HepG2 (cell line): Measurements from ENCODE around the gene COL18A1. TPM values are rescaled to one million over a fixed set of nuclear protein-coding genes. Genes with fewer than 3 reads are reported as not detected.

ENCODE experiments used
- CEBPB ChIP-seq: IDR thresholded peaks from 2 replicates; pipeline ENCODE4 v1.6.1; 2011; ENCODE audit warnings: low read depth, low read length, improper control_type of control experiment, borderline replicate concordance
- DDIT3 ChIP-seq: sonication (generic); formaldehyde crosslinking; IDR thresholded peaks from 2 replicates; pipeline ENCODE4 v1.4.0; 2020; ENCODE audit warnings: mild to moderate bottlenecking, missing genetic modification reagents
- HOXA5 ChIP-seq: sonication (generic); formaldehyde crosslinking; IDR thresholded peaks from 2 replicates; pipeline ENCODE4 v1.4.0; 2020; ENCODE audit warnings: missing genetic modification reagents
- RBAK ChIP-seq: sonication (generic); formaldehyde crosslinking; IDR thresholded peaks from 2 replicates; pipeline ENCODE4 v1.5.1; 2020; ENCODE audit warnings: mild to moderate bottlenecking, missing genetic modification reagents
- SMAD9 ChIP-seq: sonication (generic); formaldehyde crosslinking; IDR thresholded peaks from 2 replicates; pipeline ENCODE4 v1.5.1; 2020; ENCODE audit warnings: mild to moderate bottlenecking, missing genetic modification reagents
- SNAI1 ChIP-seq: sonication (generic); formaldehyde crosslinking; IDR thresholded peaks from 2 replicates; pipeline ENCODE4 v1.5.0; 2020; ENCODE audit warnings: mild to moderate bottlenecking, missing genetic modification reagents, borderline replicate concordance
- YEATS2 ChIP-seq: sonication (generic); formaldehyde crosslinking; IDR thresholded peaks from 2 replicates; pipeline ENCODE4 v1.4.0; 2020; ENCODE audit warnings: missing genetic modification reagents, borderline replicate concordance
- ZFP82 ChIP-seq: sonication (generic); formaldehyde crosslinking; IDR thresholded peaks from 2 replicates; pipeline ENCODE4 v1.5.1; 2020; ENCODE audit warnings: mild to moderate bottlenecking, missing genetic modification reagents, borderline replicate concordance
- ZNF317 ChIP-seq: sonication (generic); formaldehyde crosslinking; IDR thresholded peaks from 2 replicates; pipeline ENCODE4 v1.5.0; 2020; ENCODE audit warnings: mild to moderate bottlenecking, missing genetic modification reagents
- ZNF703 ChIP-seq: sonication (generic); formaldehyde crosslinking; IDR thresholded peaks from 2 replicates; pipeline ENCODE4 v1.5.1; 2020; ENCODE audit warnings: missing genetic modification reagents, mild to moderate bottlenecking, moderate library complexity, borderline replicate concordance
- ZNF792 ChIP-seq: IDR thresholded peaks from 2 replicates; pipeline ENCODE4 v1.6.1; 2016
- ZNF878 ChIP-seq: sonication (generic); formaldehyde crosslinking; IDR thresholded peaks from 2 replicates; pipeline ENCODE4 v1.8.1; 2023; ENCODE audit warnings: mild to moderate bottlenecking, missing genetic modification reagents, moderate library complexity
- polyA plus RNA-seq, 8 experiments: library from polyadenylated mRNA; depleted of rRNA in 3 of 8; stranded (reverse) in 7 of 8; unstranded in 1 of 8; fragments of >200 nt; fragmentation: Illumina TruSeq in 4 of 8; extraction: Trizol in 4 of 8; gene quantifications; 2 replicates each; pipeline versions ENCODE4 v1.2.1 to v1.2.3, GENCODE V29; 2011 to 2016; ENCODE audit warnings: low read depth in 4 of 8, missing spikeins in 1 of 8, mixed read lengths in 1 of 8; ENCODE audit not compliant: insufficient read depth in 1 of 8
- total RNA-seq, 5 experiments: library from RNA; depleted of rRNA; stranded (reverse); fragments of >200 nt; fragmentation: Illumina TruSeq; extraction: Trizol; gene quantifications; 2 replicates each; pipeline ENCODE4 v1.2.3, GENCODE V29; 2016; ENCODE audit warnings: low read depth in 1 of 5
- TF ChIP-seq, protein P1 (sequence below): sonication (generic); formaldehyde crosslinking; IDR thresholded peaks from 2 replicates; pipeline ENCODE4 v1.5.0; 2020; ENCODE audit warnings: mild to moderate bottlenecking, missing genetic modification reagents, borderline replicate concordance
- TF ChIP-seq, protein P2 (sequence below): sonication (generic); formaldehyde crosslinking; IDR thresholded peaks from 2 replicates; pipeline ENCODE4 v1.8.0; 2022; ENCODE audit warnings: mild to moderate bottlenecking, missing genetic modification reagents
- TF ChIP-seq, protein P3 (sequence below): sonication (generic); formaldehyde crosslinking; IDR thresholded peaks from 2 replicates; pipeline ENCODE4 v1.5.1; 2020; ENCODE audit warnings: mild to moderate bottlenecking, moderate library complexity, missing genetic modification reagents
- TF ChIP-seq, protein P4 (sequence below): sonication (generic); formaldehyde crosslinking; conservative IDR thresholded peaks from 2 replicates; pipeline ENCODE4 v1.4.0; 2020; ENCODE audit warnings: missing genetic modification reagents
- TF ChIP-seq, protein P5 (sequence below): sonication (generic); formaldehyde crosslinking; IDR thresholded peaks from 2 replicates; pipeline ENCODE4 v1.4.0; 2020; ENCODE audit warnings: missing genetic modification reagents, low read depth, mild to moderate bottlenecking, borderline replicate concordance

Gene COL18A1
- total and polyA plus RNA-seq, 2 of the 13 experiments (the other 11 are each of a cell fraction or from before 2014, with no cell fraction given), result 79.0 to 102 TPM

DNA sequence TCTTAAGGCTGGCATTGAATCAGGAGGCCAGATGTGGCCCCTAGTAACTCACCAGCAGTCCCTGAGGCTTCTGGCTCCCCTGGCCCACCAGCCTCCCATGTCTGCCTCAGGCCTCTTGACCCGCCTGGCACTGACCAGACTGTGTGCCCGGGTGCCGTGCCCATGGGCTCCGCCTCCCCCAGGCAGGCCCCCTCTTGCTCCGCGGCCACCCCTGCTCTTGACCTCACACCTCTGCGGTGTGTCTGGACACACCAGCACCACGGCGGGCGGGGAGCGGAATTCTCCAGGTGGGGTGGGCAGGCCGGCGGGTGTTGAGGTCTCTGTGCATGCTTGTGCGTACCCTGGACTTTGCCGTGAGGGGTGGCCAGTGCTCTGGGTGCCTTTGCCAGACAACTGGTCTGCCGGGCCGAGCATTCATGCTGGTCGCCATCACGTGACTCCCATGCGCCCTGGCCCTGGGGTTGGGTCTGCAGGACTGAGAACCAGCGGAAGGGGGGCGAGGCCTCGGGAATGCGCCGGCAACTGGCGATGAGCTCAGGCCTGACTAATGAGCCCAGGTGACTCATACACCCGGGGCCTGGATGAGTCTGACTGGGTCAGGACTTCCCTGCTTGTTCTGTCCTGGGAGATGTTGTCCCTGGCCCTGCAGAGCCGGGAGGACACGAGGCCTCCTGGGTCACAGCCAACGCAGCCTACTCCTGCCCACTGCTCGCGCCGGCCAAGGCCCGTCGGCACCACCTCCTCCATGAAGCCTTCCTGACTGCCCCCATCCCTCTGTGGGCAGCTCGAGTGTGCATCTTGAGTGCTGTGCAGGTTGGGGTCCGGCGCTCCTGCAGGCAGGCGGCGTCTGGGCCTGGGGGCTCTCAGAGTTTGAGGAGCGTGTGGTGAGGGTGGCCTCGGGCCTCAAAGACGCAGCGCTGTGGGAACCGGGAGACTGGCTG lies 22.6 kb downstream of the COL18A1 start (continued):
- TF ChIP-seq, protein P1, sequence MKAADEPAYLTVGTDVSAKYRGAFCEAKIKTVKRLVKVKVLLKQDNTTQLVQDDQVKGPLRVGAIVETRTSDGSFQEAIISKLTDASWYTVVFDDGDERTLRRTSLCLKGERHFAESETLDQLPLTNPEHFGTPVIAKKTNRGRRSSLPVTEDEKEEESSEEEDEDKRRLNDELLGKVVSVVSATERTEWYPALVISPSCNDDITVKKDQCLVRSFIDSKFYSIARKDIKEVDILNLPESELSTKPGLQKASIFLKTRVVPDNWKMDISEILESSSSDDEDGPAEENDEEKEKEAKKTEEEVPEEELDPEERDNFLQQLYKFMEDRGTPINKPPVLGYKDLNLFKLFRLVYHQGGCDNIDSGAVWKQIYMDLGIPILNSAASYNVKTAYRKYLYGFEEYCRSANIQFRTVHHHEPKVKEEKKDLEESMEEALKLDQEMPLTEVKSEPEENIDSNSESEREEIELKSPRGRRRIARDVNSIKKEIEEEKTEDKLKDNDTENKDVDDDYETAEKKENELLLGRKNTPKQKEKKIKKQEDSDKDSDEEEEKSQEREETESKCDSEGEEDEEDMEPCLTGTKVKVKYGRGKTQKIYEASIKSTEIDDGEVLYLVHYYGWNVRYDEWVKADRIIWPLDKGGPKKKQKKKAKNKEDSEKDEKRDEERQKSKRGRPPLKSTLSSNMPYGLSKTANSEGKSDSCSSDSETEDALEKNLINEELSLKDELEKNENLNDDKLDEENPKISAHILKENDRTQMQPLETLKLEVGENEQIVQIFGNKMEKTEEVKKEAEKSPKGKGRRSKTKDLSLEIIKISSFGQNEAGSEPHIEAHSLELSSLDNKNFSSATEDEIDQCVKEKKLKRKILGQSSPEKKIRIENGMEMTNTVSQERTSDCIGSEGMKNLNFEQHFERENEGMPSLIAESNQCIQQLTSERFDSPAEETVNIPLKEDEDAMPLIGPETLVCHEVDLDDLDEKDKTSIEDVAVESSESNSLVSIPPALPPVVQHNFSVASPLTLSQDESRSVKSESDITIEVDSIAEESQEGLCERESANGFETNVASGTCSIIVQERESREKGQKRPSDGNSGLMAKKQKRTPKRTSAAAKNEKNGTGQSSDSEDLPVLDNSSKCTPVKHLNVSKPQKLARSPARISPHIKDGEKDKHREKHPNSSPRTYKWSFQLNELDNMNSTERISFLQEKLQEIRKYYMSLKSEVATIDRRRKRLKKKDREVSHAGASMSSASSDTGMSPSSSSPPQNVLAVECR (CRISPR knock-in tag), result peak; percentile 91; the same call in 1 of the 2 replicates
- TF ChIP-seq, protein P2, sequence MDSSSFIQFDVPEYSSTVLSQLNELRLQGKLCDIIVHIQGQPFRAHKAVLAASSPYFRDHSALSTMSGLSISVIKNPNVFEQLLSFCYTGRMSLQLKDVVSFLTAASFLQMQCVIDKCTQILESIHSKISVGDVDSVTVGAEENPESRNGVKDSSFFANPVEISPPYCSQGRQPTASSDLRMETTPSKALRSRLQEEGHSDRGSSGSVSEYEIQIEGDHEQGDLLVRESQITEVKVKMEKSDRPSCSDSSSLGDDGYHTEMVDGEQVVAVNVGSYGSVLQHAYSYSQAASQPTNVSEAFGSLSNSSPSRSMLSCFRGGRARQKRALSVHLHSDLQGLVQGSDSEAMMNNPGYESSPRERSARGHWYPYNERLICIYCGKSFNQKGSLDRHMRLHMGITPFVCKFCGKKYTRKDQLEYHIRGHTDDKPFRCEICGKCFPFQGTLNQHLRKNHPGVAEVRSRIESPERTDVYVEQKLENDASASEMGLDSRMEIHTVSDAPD (CRISPR knock-in tag), result peak; percentile 91; the same call in 1 of the 2 replicates
- 0 out of 2 replicates have a peak, but pooled peaks have one; percentile 55 for TF ChIP-seq SNAI1 (CRISPR knock-in tag)
- peak; percentile 63 for TF ChIP-seq ZNF792 (CRISPR knock-in tag)
- TF ChIP-seq CEBPB, result no peak
- TF ChIP-seq RBAK (CRISPR knock-in tag), result no peak
- peak; percentile 89 for TF ChIP-seq ZNF317 (CRISPR knock-in tag)
- TF ChIP-seq, protein P3, sequence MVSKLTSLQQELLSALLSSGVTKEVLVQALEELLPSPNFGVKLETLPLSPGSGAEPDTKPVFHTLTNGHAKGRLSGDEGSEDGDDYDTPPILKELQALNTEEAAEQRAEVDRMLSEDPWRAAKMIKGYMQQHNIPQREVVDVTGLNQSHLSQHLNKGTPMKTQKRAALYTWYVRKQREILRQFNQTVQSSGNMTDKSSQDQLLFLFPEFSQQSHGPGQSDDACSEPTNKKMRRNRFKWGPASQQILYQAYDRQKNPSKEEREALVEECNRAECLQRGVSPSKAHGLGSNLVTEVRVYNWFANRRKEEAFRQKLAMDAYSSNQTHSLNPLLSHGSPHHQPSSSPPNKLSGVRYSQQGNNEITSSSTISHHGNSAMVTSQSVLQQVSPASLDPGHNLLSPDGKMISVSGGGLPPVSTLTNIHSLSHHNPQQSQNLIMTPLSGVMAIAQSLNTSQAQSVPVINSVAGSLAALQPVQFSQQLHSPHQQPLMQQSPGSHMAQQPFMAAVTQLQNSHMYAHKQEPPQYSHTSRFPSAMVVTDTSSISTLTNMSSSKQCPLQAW (CRISPR knock-in tag), result peak; percentile 87
- 0 out of 2 replicates have a peak, but pooled peaks have one; percentile 18 for TF ChIP-seq SMAD9
- TF ChIP-seq, protein P4, sequence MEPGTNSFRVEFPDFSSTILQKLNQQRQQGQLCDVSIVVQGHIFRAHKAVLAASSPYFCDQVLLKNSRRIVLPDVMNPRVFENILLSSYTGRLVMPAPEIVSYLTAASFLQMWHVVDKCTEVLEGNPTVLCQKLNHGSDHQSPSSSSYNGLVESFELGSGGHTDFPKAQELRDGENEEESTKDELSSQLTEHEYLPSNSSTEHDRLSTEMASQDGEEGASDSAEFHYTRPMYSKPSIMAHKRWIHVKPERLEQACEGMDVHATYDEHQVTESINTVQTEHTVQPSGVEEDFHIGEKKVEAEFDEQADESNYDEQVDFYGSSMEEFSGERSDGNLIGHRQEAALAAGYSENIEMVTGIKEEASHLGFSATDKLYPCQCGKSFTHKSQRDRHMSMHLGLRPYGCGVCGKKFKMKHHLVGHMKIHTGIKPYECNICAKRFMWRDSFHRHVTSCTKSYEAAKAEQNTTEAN (CRISPR knock-in tag), result peak; percentile 93
- peak; percentile 95 for TF ChIP-seq HOXA5
- TF ChIP-seq, protein P5, sequence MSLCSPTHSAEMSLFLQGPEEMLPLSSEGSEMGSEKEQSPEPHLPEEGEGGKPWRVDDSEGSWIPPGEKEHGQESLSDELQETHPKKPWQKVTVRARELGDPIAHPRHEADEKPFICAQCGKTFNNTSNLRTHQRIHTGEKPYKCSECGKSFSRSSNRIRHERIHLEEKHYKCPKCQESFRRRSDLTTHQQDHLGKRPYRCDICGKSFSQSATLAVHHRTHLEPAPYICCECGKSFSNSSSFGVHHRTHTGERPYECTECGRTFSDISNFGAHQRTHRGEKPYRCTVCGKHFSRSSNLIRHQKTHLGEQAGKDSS (CRISPR knock-in tag), result peak; percentile 87; the same call in 1 of the 2 replicates
- TF ChIP-seq ZFP82 (CRISPR knock-in tag), result peak; percentile 39; the same call in 1 of the 2 replicates
- peak; percentile 91; the same call in 1 of the 2 replicates for TF ChIP-seq ZNF878 (CRISPR knock-in tag)
- TF ChIP-seq DDIT3 (CRISPR knock-in tag), result no peak
- peak; percentile 65; the same call in 1 of the 2 replicates for TF ChIP-seq ZNF703
- TF ChIP-seq YEATS2, result peak; percentile 58; the same call in 1 of the 2 replicates
